Fibroblast of lung (primary cell): ENCODE results near the gene KRTAP10-1.

Source experiments
- CTCF ChIP-seq, 2 donors: IDR thresholded peaks in 1 of 2; conservative IDR thresholded peaks in 1 of 2; 1 replicate in 1 of 2; 2 replicates in 1 of 2; pipeline ENCODE4 v1.5.1; 2011 to 2012; ENCODE audit warnings: low read length in 2 of 2, control low read depth in 1 of 2, inconsistent platforms in 1 of 2, low read depth in 1 of 2, mild to moderate bottlenecking in 1 of 2
- EZH2 ChIP-seq: IDR thresholded peaks from 2 replicates; pipeline ENCODE4 v1.5.1; 2012; ENCODE audit warnings: low read length, control low read depth, mild to moderate bottlenecking; ENCODE audit errors: missing control alignments

GRCh38 chr21:44509539-44509938 lies 30.5 kb downstream of the KRTAP10-1 start:
- TF ChIP-seq CTCF (conservative IDR thresholded peaks at IDR 0.05 in 1 of 2, IDR thresholded peaks at IDR 0.05 in 1 of 2; ENCODE audit: low read depth in 1 of 2, low read length in 2 of 2) (no peak), EZH2 (no peak)
